ENCODE results near the gene F2R.
"Not testable (repeated sequence)": the region's sequence is repeated elsewhere in the genome, so short reads cannot be mapped to it uniquely, and the experiment has no call there.

The F2R gene

DNA sequence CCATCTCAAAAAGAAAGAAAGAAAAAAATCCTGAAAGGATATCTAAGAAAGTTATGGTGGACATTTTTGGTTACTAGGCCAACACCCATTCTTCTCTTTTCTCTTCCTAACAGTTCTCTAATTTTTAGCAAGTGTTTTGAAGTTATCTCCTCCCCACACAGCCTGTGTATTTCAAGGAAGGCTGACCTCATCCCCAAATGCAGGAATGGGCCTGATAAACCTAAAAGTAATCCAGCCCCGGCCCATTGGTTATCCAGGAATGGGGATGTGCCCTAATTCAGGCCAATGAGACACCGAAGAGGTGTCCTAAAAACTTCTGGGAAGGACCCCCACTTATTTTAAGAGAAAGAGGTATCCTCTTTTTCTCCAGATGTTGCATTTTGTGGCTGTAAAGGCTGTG, 46.6 kb downstream of the F2R start:
- DNase-seq: no peak

- no peak for DNase-seq
Measured at GRCh38 chr5:76763136-76763535, 47.2 kb downstream of the F2R start.

GRCh38 chr5:76764374-76764773, 48.4 kb downstream of the F2R start:
- DNase-seq: no peak

DNA sequence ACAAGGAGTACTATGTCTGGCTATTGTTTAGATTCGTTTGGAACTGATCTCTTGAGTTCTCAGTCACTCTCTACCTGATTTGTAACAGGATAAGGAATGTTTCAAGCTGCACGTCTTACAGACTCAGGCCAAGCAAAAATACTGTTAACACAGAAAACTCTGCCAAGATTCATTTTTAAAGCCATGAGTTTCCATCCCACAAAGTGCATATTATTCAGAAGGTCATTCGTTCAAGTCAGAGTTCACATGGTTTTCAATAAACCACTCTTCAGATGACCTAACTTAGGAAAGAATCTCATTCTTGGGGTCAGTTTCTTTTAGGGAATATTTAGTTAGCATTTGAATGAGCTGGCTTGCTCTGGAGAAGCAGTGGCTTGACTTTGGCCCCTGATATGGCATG, 49.3 kb downstream of the F2R start:
- DNase-seq: no peak

DNA sequence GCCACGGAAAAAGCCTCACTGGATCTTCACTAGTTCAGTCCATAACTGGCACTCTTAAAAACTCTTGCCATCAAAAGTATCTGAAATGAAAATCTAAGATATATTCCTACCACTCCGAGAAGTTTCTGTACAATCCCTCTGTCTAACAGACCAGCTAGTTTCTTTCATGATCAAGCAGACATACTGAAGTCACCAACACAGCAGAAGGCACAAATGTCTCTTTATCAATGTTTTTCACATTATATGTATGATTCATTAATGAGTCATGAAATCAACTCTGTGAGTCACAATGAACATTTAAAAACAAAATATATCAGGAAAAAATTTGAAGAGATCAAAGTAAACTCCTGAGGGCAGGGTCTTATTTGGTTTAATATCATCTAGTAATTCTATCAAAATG, 50.8 kb downstream of the F2R start:
- DNase-seq: no peak

- DNase-seq: not testable (repeated sequence)
Measured at GRCh38 chr5:76771041-76771440, 55.1 kb downstream of the F2R start.

GRCh38 chr5:76771705-76772405, 55.9 kb downstream of the F2R start:
- no peak for DNase-seq

DNA sequence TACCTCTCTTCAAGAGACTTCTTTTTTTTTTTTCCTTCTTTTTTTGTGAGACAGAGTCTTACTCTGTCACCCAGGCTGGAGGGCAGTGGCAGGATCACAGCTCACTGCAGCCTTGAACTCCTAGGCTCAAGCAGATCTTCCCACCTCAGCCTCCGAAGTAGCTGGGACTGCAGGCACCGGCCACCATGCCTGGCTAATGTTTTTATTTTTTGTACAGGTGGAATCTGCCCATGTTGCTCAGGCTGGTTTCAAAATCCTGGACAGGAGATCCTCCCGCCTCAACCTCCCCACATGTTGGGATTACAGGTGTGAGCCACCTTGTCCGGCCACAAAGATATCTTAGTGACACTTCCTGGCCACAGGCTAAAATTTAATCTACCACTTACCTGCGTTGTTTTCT, 60.0 kb downstream of the F2R start:
- no peak for DNase-seq

DNA sequence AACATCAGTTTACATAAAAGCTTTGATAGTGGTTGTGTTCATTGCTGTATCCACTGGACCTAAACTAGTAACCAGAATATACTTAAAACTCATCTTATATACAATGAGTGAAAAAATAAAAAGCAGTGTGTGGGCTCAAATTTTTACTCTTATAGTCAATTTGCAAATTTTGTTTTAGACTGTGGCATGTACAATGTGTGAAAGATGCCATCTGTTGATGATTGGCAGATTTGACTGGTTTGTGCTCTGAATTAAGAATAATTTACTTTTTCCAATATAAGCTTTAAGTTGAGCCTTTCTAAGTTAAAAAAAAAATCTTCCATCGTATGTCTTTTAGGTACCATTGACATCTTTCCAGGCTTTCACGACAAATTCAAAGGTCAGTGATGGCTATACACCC, 60.5 kb downstream of the F2R start:
- no peak for DNase-seq

- DNase-seq: not testable (repeated sequence)
Measured at GRCh38 chr5:76780616-76781015, 64.7 kb downstream of the F2R start.

- DNase-seq: no peak
Measured at GRCh38 chr5:76781775-76782174, 65.8 kb downstream of the F2R start.

DNA sequence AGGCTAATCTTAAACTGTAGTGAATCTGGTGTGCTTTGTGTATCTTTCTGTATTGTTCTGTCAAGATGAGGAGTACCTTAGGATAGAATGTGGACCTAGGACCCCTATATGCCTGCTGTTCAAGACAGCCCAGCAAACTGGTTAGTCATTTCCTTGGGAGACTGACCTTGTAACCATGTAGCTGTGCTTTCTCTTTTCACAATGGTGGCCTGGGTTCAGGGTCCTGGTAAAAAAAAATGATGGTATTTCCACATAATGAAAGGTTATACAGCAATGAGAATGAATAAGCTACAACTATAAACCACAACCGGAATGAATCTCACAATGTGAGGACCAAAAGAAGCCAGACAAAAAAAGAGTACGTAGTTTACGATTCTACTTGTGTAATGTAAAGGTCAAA, 66.5 kb downstream of the F2R start:
- DNase-seq: no peak
